ENCODE measurements around the gene DNM3.

DNM3 gene

GRCh38 chr1:172241540-172241939 is 400.2 kb downstream of the DNM3 start:
- no peak for TF ChIP-seq GATA1 (IDR thresholded peaks at IDR 0.05; ENCODE audit: low read depth, low read length)
- TF ChIP-seq POLR2A (IDR thresholded peaks at IDR 0.05; ENCODE audit: low read length) = no peak
- DNase-seq = no peak

- TF ChIP-seq GATA1 (IDR thresholded peaks at IDR 0.05; ENCODE audit: low read depth, low read length) (no peak), POLR2A (IDR thresholded peaks at IDR 0.05; ENCODE audit: low read length) (no peak)
- DNase-seq = no peak
These were observed 403.6 kb downstream of the DNM3 start for GRCh38 chr1:172244865-172245264.

- no peak for TF ChIP-seq POLR2A (IDR thresholded peaks at IDR 0.05; ENCODE audit: low read length)
- no peak for TF ChIP-seq GATA1 (IDR thresholded peaks at IDR 0.05; ENCODE audit: low read depth, low read length)
- no peak for DNase-seq
These were observed 404.5 kb downstream of the DNM3 start for GRCh38 chr1:172245788-172246187.

GRCh38 chr1:172246521-172247390 is 405.5 kb downstream of the DNM3 start:
- DNase-seq = no peak
- TF ChIP-seq POLR2A (IDR thresholded peaks at IDR 0.05; ENCODE audit: low read length) (no peak), GATA1 (IDR thresholded peaks at IDR 0.05; ENCODE audit: low read depth, low read length) (no peak)

GRCh38 chr1:172251486-172251885 is 410.2 kb downstream of the DNM3 start:
- DNase-seq = no peak
- TF ChIP-seq GATA1 (IDR thresholded peaks at IDR 0.05; ENCODE audit: low read depth, low read length) (no peak), POLR2A (IDR thresholded peaks at IDR 0.05; ENCODE audit: low read length) (no peak)

- no peak for DNase-seq
- TF ChIP-seq POLR2A (IDR thresholded peaks at IDR 0.05; ENCODE audit: low read length) (no peak), GATA1 (IDR thresholded peaks at IDR 0.05; ENCODE audit: low read depth, low read length) (no peak)
These were observed 411.0 kb downstream of the DNM3 start for GRCh38 chr1:172252321-172252720.

- TF ChIP-seq GATA1 (IDR thresholded peaks at IDR 0.05; ENCODE audit: low read depth, low read length) (no peak), POLR2A (IDR thresholded peaks at IDR 0.05; ENCODE audit: low read length) (no peak)
- no peak for DNase-seq
These were observed 411.7 kb downstream of the DNM3 start for GRCh38 chr1:172252958-172253357.

- DNase-seq = no peak
- TF ChIP-seq GATA1 (IDR thresholded peaks at IDR 0.05; ENCODE audit: low read depth, low read length) (no peak), POLR2A (IDR thresholded peaks at IDR 0.05; ENCODE audit: low read length) (no peak)
These were observed 413.4 kb downstream of the DNM3 start for GRCh38 chr1:172254521-172255222.

GRCh38 chr1:172255223-172255560 is 413.9 kb downstream of the DNM3 start:
- TF ChIP-seq POLR2A (IDR thresholded peaks at IDR 0.05; ENCODE audit: low read length) (no peak), GATA1 (IDR thresholded peaks at IDR 0.05; ENCODE audit: low read depth, low read length) (no peak)
- no peak for DNase-seq

GRCh38 chr1:172265905-172266304 is 424.6 kb downstream of the DNM3 start:
- no peak for TF ChIP-seq POLR2A (IDR thresholded peaks at IDR 0.05; ENCODE audit: low read length)

GRCh38 chr1:172266528-172267174 is 425.4 kb downstream of the DNM3 start:
- no peak for DNase-seq
- TF ChIP-seq POLR2A (IDR thresholded peaks at IDR 0.05; ENCODE audit: low read length) (no peak), GATA1 (IDR thresholded peaks at IDR 0.05; ENCODE audit: low read depth, low read length) (no peak)

More at GRCh38 chr1:172265905-172266304, 424.6 kb downstream of the DNM3 start:
- DNase-seq = no peak

- no peak for DNase-seq
- TF ChIP-seq GATA1 (IDR thresholded peaks at IDR 0.05; ENCODE audit: low read depth, low read length) = no peak
- TF ChIP-seq POLR2A (IDR thresholded peaks at IDR 0.05; ENCODE audit: low read length) = no peak
These were observed 426.9 kb downstream of the DNM3 start for GRCh38 chr1:172268237-172268636.

GRCh38 chr1:172269084-172269483 is 427.8 kb downstream of the DNM3 start:
- TF ChIP-seq POLR2A (IDR thresholded peaks at IDR 0.05; ENCODE audit: low read length) = no peak
- TF ChIP-seq GATA1 (IDR thresholded peaks at IDR 0.05; ENCODE audit: low read depth, low read length) = no peak
- no peak for DNase-seq

GRCh38 chr1:172269644-172270043 is 428.3 kb downstream of the DNM3 start:
- no peak for DNase-seq
- TF ChIP-seq GATA1 (IDR thresholded peaks at IDR 0.05; ENCODE audit: low read depth, low read length) (no peak), POLR2A (IDR thresholded peaks at IDR 0.05; ENCODE audit: low read length) (no peak)
